AG20443 (cell line): ENCODE results near the gene THSD7B.
"Not testable (repeated sequence)": the region's sequence is repeated elsewhere in the genome, so short reads cannot be mapped to it uniquely, and the experiment has no call there.

Experiments used
- DNase-seq: peaks from one replicate; pipeline ENCODE4 v3.0.0; 2012; ENCODE audit warnings: low spot score, mixed read lengths

The THSD7B gene

GRCh38 chr2:137547842-137548241 is 782.5 kb downstream of the THSD7B start:
- DNase-seq = no peak

DNA sequence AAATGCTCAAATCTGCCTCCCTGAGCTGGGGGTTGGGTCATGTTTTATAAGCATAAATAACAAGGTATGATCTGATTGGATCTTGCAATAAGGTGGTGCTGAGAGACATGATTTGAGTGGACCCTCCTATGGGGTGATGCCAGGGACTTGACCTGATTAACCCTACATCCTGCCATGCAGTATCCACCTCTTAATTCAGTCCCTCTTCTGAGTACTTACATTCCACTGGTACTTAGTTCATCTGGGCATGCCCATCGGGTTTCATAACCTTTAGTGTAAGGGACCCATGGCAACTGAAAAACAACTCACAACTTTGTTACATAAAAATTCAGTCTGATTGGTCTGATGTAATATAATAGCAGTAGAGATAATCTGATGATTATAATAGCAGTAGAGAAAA is 801.0 kb downstream of the THSD7B start:
- DNase-seq = no peak

DNA sequence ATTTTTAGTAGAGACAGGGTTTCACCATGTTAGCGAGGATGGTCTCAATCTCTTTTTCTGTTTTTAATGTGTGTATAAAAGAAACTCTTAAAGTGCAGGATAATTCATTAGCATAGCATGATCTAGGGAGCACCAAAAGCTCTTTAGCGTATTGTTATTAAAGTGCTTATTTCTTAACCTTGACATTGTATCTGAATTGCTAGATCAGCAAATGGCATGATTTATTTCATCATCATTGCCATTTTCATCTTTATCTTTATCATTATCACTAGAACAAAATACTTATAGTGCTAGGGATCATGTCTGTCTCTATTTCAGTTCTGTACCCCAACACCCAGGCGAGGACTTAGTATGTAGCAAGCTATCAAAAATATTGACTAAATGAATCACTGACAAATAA is 805.1 kb downstream of the THSD7B start:
- no peak for DNase-seq

- not testable (repeated sequence) for DNase-seq
These were observed 822.5 kb downstream of the THSD7B start for GRCh38 chr2:137587834-137588233.

DNA sequence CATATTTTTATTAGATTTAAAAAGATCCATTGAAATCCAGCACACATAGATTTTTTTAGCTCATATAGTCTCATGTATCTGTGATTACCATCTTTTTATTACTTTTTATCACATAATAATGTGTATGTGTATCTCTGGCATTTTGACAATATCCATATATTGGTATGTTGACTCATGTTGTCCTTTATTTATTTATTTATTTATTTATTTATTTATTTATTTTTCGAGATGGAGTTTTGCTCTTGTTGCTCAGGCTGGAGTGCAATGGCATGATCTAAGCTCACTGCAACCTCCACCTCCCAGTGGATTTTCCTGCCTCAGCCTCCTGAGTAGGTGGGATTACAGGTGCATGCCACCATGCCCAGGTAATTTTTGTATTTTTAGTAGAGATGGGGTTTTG is 823.2 kb downstream of the THSD7B start:
- not testable (repeated sequence) for DNase-seq

DNA sequence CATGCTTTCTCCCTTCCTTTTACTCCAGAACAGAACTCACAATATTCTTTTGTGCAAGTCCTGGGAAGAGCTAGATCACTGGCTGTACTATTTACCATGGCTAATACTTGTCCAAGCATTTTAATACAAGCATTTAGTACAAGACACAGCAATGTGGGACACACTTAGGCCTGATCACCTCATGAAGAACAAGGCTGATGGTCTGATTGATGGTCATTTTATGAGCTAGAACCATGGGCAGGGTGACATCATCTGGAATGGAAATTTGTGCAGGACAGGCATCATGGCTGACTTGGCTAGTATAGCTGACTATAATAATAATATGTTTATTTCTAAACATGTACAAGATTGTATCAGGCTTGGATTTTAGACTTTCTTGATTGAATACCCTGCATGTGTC is 824.8 kb downstream of the THSD7B start:
- DNase-seq = no peak

GRCh38 chr2:137607722-137608318 is 842.5 kb downstream of the THSD7B start:
- DNase-seq = no peak

DNA sequence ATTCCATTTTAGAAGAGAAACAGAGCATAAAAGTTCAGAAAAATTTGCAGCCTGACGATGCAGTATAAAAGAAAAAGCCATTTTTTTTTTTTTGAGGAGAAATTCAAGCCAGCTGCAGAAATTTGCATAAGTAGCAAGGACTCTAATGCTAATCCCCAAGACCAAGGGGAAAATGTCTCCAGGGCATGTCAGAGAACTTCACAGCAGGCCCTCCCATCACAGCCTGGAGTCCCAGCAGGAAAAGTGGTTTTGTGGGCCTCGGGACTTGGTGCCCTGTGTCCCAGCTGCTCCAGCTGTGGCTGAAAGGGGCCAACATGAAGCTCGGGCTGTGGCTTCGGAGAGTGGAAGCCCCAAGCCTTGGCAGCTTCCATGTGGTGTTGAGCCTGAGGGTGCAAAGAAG is 873.6 kb downstream of the THSD7B start:
- DNase-seq = no peak

DNA sequence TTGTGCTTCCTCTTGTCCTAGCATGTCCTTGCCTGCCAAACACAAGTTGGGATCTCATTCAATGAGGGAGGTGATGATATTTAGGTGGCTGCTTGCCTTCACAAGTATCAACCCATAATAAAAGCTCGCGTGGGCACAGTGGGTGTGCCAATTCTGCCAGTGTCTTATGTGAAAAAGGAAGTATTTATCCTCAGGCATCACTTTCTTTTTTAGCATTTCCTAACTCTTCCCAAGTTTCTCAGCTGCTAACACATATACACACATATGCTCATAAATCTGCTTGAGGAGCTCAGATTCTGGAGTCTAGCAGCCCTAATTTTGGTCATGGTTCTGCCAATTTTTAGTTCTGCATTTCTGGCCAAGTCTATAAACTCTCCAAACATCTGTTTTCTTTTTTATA is 879.4 kb downstream of the THSD7B start:
- DNase-seq = no peak

GRCh38 chr2:137654046-137654445 is 888.7 kb downstream of the THSD7B start:
- DNase-seq = no peak

DNA sequence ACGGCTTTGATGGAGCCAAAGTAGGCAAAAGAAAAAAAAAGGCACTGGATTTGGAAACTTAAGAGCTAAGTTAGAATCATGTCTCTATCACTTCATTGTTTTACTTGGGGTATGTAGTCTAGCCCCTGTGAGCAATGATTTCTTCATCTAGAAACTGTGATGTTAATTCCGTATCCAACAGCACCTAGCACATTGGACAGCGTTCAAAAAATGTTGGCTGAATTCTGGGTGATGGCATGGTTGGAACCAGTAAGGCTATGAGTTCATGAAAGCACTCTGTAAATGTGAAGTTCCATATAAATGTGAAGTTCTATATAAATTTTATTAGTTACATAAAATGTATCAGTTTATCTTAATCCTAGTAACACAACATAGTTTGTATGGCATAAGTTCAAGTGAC is 890.5 kb downstream of the THSD7B start:
- DNase-seq = no peak

GRCh38 chr2:137658433-137658832 is 893.1 kb downstream of the THSD7B start:
- DNase-seq = no peak

GRCh38 chr2:137659616-137660015 is 894.3 kb downstream of the THSD7B start:
- DNase-seq = peak; percentile 8

- no peak for DNase-seq
These were observed 904.8 kb downstream of the THSD7B start for GRCh38 chr2:137670111-137670510.

DNA sequence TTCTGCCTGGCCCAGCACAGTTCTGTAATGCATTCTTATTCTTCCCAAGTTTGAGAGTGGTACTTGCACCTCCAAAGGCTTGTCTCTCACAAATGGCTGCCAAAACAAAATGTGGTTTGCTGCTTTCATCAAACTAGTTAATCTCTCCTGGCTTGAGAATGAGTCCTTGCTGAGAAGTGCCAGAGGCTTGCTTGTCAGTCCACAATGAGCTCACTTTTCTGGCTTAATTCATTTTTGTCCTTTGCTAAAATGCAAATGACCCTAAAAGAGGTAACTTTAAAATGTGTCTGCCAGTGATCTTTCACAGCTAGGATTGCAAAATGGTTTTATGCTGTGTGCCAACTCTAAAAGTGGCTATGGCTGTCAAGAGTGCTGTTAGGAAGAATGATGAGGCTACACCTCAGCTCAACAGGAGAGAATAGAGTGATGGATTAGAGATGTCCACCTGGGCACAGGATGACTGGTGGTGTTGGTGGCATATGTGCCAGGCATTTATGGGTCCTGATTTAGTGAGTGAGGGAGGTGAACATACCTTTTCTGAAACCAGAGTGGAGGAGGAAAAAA is 907.7 kb downstream of the THSD7B start:
- DNase-seq = no peak

GRCh38 chr2:137674991-137675390 is 909.6 kb downstream of the THSD7B start:
- DNase-seq = no peak

- no peak for DNase-seq
These were observed 910.4 kb downstream of the THSD7B start for GRCh38 chr2:137675584-137676327.

- DNase-seq = no peak
These were observed 911.0 kb downstream of the THSD7B start for GRCh38 chr2:137676346-137676745.

- DNase-seq = no peak
These were observed 912.1 kb downstream of the THSD7B start for GRCh38 chr2:137677466-137677865.

GRCh38 chr2:137689549-137689948 is 924.2 kb downstream of the THSD7B start:
- no peak for DNase-seq

DNA sequence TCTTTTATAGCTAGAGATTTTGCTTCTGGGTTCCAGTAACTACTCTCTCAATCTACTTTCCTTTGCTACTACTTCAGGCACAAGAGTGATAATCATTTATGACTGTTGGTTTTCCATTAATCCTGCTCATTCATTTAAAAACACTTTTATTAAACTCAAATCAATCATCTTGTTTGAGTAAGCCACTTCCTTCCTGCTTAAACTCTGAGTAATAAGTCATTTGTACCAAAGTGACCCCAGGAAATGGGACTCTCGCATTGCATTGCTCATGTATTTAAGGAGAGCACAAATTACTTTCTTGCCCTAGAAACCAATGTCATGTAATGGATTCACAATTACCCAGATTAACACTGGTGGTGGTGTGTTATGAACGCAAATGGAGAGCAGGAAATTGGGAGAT is 928.2 kb downstream of the THSD7B start:
- no peak for DNase-seq

DNA sequence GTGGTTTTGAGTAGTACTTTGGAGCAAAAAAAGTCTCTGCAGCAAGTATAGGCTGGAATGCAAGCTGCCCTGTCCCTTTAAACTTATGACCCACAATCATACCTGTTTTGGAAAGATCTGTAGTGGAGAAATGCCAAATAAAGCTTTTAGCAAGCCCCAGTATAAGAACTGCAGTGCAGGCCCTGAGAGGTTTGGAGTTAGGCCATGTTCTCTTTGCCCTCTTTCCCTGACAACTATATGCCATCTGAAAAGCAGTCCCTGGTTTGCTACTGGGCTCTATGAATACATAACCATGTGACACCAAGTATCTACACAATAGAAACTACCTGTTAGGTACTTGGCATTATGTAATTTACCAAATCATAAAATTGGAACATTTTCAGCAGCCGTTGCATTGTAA is 931.6 kb downstream of the THSD7B start:
- no peak for DNase-seq

- not testable (repeated sequence) for DNase-seq
These were observed 934.9 kb downstream of the THSD7B start for GRCh38 chr2:137700250-137700649.

- DNase-seq = no peak
These were observed 935.3 kb downstream of the THSD7B start for GRCh38 chr2:137700681-137701080.
